Lower leg skin (tissue), 3 donors: ENCODE results near the gene ERMN.

ENCODE experiments used
- POLR2A ChIP-seq, 2 donors: fragments of 450-650 bp; IDR thresholded peaks; one replicate each; pipeline ENCODE4 v1.6.1; 2016 to 2017; ENCODE audit warnings: antibody characterized with exemption in 2 of 2, mild to moderate bottlenecking in 1 of 2, moderate library complexity in 1 of 2
- TF ChIP-seq, protein P1 (sequence below), 3 donors: fragments of 450-650 bp; IDR thresholded peaks; one replicate each; pipeline ENCODE4 v1.5.1; 2016; ENCODE audit warnings: antibody characterized with exemption in 3 of 3, mild to moderate bottlenecking in 3 of 3, moderate library complexity in 2 of 3

DNA sequence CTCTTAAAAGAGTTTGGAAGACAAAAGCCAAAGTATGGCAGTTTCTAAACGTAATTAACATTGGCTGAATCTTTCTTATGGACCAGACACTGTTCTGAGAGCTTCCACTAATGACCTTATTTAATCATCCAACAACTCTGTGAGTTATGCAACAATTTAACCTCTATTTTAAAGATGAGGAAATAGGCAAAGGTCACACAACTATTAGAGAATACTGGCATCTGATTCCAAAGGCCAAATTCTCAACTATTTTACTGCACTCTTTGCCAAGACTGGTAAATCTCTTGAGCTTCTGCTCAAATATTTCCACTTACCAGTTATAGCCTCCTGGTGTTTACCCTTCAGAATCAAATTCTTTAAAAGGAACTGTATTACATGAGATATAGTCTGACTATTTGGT lies 42.1 kb upstream of the ERMN start:
- TF ChIP-seq, protein P1, sequence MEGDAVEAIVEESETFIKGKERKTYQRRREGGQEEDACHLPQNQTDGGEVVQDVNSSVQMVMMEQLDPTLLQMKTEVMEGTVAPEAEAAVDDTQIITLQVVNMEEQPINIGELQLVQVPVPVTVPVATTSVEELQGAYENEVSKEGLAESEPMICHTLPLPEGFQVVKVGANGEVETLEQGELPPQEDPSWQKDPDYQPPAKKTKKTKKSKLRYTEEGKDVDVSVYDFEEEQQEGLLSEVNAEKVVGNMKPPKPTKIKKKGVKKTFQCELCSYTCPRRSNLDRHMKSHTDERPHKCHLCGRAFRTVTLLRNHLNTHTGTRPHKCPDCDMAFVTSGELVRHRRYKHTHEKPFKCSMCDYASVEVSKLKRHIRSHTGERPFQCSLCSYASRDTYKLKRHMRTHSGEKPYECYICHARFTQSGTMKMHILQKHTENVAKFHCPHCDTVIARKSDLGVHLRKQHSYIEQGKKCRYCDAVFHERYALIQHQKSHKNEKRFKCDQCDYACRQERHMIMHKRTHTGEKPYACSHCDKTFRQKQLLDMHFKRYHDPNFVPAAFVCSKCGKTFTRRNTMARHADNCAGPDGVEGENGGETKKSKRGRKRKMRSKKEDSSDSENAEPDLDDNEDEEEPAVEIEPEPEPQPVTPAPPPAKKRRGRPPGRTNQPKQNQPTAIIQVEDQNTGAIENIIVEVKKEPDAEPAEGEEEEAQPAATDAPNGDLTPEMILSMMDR (IDR thresholded peaks at IDR 0.05) = no peak
- TF ChIP-seq POLR2A (IDR thresholded peaks at IDR 0.05) = no peak
